Fibroblast of lung (primary cell): ENCODE results near the gene USP7. TPM values are rescaled to one million over a fixed set of nuclear protein-coding genes. Genes with fewer than 3 reads are reported as not detected.

Experiments used
- DNase-seq, 2 donors: peaks; one replicate each; pipeline versions ENCODE4 v3.0.0 to v3.0.0-alpha.2; 2010; ENCODE audit warnings: low read depth in 2 of 2
- H2AFZ ChIP-seq: 2 replicates; pipeline ENCODE4 v1.5.1; 2012; ENCODE audit warnings: low read length, control low read depth, inconsistent platforms
- H3K27ac ChIP-seq: 2 replicates; pipeline ENCODE4 v1.5.1; 2011; ENCODE audit warnings: low read length, control low read depth; ENCODE audit not compliant: insufficient read depth
- H3K27me3 ChIP-seq: 2 replicates; pipeline ENCODE4 v1.5.1; 2011; ENCODE audit warnings: mild to moderate bottlenecking, low read length; ENCODE audit not compliant: control insufficient read depth, insufficient read depth
- H3K36me3 ChIP-seq: 2 replicates; pipeline ENCODE4 v1.5.1; 2011; ENCODE audit warnings: low read length; ENCODE audit not compliant: control insufficient read depth, insufficient read depth
- H3K4me1 ChIP-seq: 2 replicates; pipeline ENCODE4 v1.5.1; 2011; ENCODE audit warnings: low read length; ENCODE audit not compliant: control insufficient read depth, insufficient read depth; ENCODE audit errors: extremely low read depth
- H3K4me2 ChIP-seq: 2 replicates; pipeline ENCODE4 v1.5.1; 2011; ENCODE audit warnings: low read length, control low read depth; ENCODE audit not compliant: insufficient read depth; ENCODE audit errors: extremely low read depth
- H3K4me3 ChIP-seq, 4 experiments: fragments of 200-600 bp in 1 of 4; sonication (generic) in 1 of 4; replicated peaks in 1 of 4; 2 replicates each; pipeline ENCODE4 v1.5.1; 2011 to 2016; ENCODE audit warnings: low read length in 4 of 4, low read depth in 3 of 4, mild to moderate bottlenecking in 3 of 4, control low read depth in 2 of 4, inconsistent platforms in 1 of 4, mixed read lengths in 1 of 4; ENCODE audit not compliant: insufficient read depth in 1 of 4; ENCODE audit errors: control extremely low read depth in 1 of 4
- H3K79me2 ChIP-seq: 2 replicates; pipeline ENCODE4 v1.5.1; 2012; ENCODE audit warnings: mild to moderate bottlenecking, low read length, inconsistent platforms; ENCODE audit not compliant: control insufficient read depth, insufficient read depth
- H3K9ac ChIP-seq: 2 replicates; pipeline ENCODE4 v1.5.1; 2011; ENCODE audit warnings: mild to moderate bottlenecking, low read length, control low read depth; ENCODE audit not compliant: insufficient read depth
- H3K9me3 ChIP-seq: 2 replicates; pipeline ENCODE4 v1.5.1; 2012; ENCODE audit warnings: low read depth, low read length; ENCODE audit not compliant: control insufficient read depth, insufficient read depth
- H4K20me1 ChIP-seq: 2 replicates; pipeline ENCODE4 v1.5.1; 2011; ENCODE audit warnings: low read length; ENCODE audit not compliant: control insufficient read depth, insufficient read depth; ENCODE audit errors: extremely low read depth
- CTCF ChIP-seq, 2 donors: IDR thresholded peaks in 1 of 2; conservative IDR thresholded peaks in 1 of 2; 1 replicate in 1 of 2; 2 replicates in 1 of 2; pipeline ENCODE4 v1.5.1; 2011 to 2012; ENCODE audit warnings: low read length in 2 of 2, control low read depth in 1 of 2, inconsistent platforms in 1 of 2, low read depth in 1 of 2, mild to moderate bottlenecking in 1 of 2
- EZH2 ChIP-seq: IDR thresholded peaks from 2 replicates; pipeline ENCODE4 v1.5.1; 2012; ENCODE audit warnings: low read length, control low read depth, mild to moderate bottlenecking; ENCODE audit errors: missing control alignments
- polyA plus RNA-seq, 2 donors: library from polyadenylated mRNA; depleted of rRNA in 1 of 2; stranded (reverse) in 1 of 2; unstranded in 1 of 2; fragments of >200 nt; gene quantifications; 2 replicates each; pipeline ENCODE4 v1.2.1, GENCODE V29; 2011 to 2012; ENCODE audit warnings: missing spikeins in 1 of 2
- total RNA-seq: library from RNA; depleted of rRNA; stranded (reverse); fragments of >200 nt; gene quantifications from 2 replicates; pipeline ENCODE4 v1.2.1, GENCODE V29; 2014

USP7 gene
- total and polyA plus RNA-seq, 2 donors (not counting 1 experiment from before 2014, with no cell fraction given) = 22.5 to 48.7 TPM

DNA sequence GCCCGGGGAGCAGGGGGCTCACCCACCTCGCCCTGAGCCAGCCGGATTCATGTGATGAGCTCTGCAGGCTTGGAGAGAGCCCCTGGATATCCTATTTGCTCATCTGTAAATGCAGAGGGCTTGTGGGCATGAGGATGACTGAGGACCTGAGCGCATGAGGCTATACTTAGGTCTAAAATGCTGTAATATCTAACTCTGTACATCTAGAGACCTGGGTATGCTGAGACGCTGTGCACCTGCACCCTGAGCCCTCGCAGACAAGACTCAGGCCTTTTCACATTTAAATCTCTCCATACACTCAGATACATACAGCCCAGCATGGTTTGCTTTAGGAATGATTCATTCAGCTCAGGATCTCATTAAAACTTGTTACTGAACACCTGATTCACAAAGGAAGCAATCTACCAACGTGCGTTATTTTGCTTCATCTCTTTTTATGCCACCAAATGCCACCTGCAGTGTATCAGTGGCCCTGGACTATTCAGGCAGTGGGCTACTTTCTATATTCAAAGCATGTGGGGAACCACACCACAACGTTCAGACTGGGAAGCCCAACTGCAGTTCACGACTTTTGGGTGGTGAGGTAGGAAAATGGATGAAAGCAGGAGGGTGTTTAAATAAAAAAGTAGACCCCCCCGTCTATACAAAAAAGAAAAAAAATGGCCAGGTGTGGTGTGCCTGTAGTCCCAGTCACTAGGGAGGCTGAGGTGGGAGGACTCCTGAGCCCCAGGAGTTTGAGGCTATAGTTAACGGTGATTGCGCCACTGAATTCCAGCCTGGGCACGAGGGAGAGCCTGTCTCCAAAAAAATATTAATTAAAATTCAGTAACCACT is 12.0 kb downstream of the USP7 start:
- Histone ChIP-seq H3K36me3 (no peaks in the 10 kb centered on the region), H4K20me1 (peaks cover 7% of the 10 kb centered on the region), H3K4me2 (no peak overlapping the region), H3K79me2 (peaks cover 96% of the 10 kb centered on the region), H2AFZ (no peak overlapping the region), H3K9me3 (no peaks in the 10 kb centered on the region), H3K4me1 (peaks cover 5% of the 10 kb centered on the region), H3K27ac (no peak overlapping the region), H3K27me3 (no peaks in the 10 kb centered on the region), H3K9ac (no peak overlapping the region), H3K4me3 (no peak overlapping the region)
- DNase-seq = no peak
- TF ChIP-seq CTCF (conservative IDR thresholded peaks at IDR 0.05 in 1 of 2, IDR thresholded peaks at IDR 0.05 in 1 of 2; ENCODE audit: low read depth in 1 of 2, low read length in 2 of 2) (no peak), EZH2 (no peak)

GRCh38 chr16:8950580-8951077 is 13.1 kb downstream of the USP7 start:
- peak; percentile 63 to 80 for DNase-seq

More at GRCh38 chr16:8950580-8951077, 13.1 kb downstream of the USP7 start:
- Histone ChIP-seq H4K20me1 (peaks cover 8% of the 10 kb centered on the region), H3K9me3 (no peaks in the 10 kb centered on the region), H2AFZ (no peak overlapping the region), H3K36me3 (no peaks in the 10 kb centered on the region), H3K4me2 (no peak overlapping the region), H3K27ac (no peak overlapping the region), H3K79me2 (peaks cover 96% of the 10 kb centered on the region), H3K4me1 (peaks cover 5% of the 10 kb centered on the region), H3K4me3 (no peak overlapping the region), H3K27me3 (no peaks in the 10 kb centered on the region), H3K9ac (no peak overlapping the region)
- no peak for TF ChIP-seq CTCF (conservative IDR thresholded peaks at IDR 0.05 in 1 of 2, IDR thresholded peaks at IDR 0.05 in 1 of 2; ENCODE audit: low read depth in 1 of 2, low read length in 2 of 2)
- TF ChIP-seq EZH2 = no peak
